WERI-Rb-1 (cell line): ENCODE measurements around the gene ALDH16A1.

Source experiments
- DNase-seq: peaks from one replicate; pipeline ENCODE4 v3.0.0-alpha.2; 2020
- H3K27ac ChIP-seq: fragments of 250-450 bp; sonication (Bioruptor Pico); 2 replicates; pipeline ENCODE4 v1.5.1; 2020; ENCODE audit warnings: mild to moderate bottlenecking, moderate library complexity
- H3K27me3 ChIP-seq: fragments of 250-450 bp; sonication (Bioruptor Pico); 2 replicates; pipeline ENCODE4 v1.5.1; 2021; ENCODE audit warnings: mild to moderate bottlenecking, low read depth, moderate library complexity; ENCODE audit not compliant: insufficient read depth, severe bottlenecking
- H3K36me3 ChIP-seq: fragments of 250-450 bp; sonication (Bioruptor Pico); 2 replicates; pipeline ENCODE4 v1.5.1; 2020; ENCODE audit warnings: mild to moderate bottlenecking, moderate library complexity
- H3K4me3 ChIP-seq: 2 replicates; pipeline ENCODE4 v1.5.1; 2011; ENCODE audit warnings: low read depth, mild to moderate bottlenecking, control low read depth, low read length
- H3K9me3 ChIP-seq: fragments of 250-450 bp; sonication (Bioruptor Pico); 2 replicates; pipeline ENCODE4 v1.5.1; 2021; ENCODE audit warnings: mild to moderate bottlenecking, moderate library complexity; ENCODE audit not compliant: severe bottlenecking
- CTCF ChIP-seq: IDR thresholded peaks from 2 replicates; pipeline ENCODE4 v1.5.1; 2011; ENCODE audit warnings: low read depth, mild to moderate bottlenecking, control low read depth, inconsistent platforms, low read length

Gene ALDH16A1

GRCh38 chr19:49463960-49464740, 11.1 kb downstream of the ALDH16A1 start:
- no peak overlapping the region for H3K27ac ChIP-seq
- no peak for DNase-seq
- H3K9me3 ChIP-seq = no peaks in the 10 kb centered on the region
- H3K36me3 ChIP-seq = peaks cover 19% of the 10 kb centered on the region
- H3K27me3 ChIP-seq = no peaks in the 10 kb centered on the region
- no peak overlapping the region for H3K4me3 ChIP-seq
- no peak for TF ChIP-seq CTCF

- no peak overlapping the region for H3K27ac ChIP-seq
- no peak for DNase-seq
- TF ChIP-seq CTCF = no peak
These were observed 12.3 kb downstream of the ALDH16A1 start for GRCh38 chr19:49465371-49465770.

GRCh38 chr19:49468199-49468598, 15.2 kb downstream of the ALDH16A1 start:
- Histone ChIP-seq H3K9me3 (no peaks in the 10 kb centered on the region), H3K27me3 (no peaks in the 10 kb centered on the region), H3K36me3 (peaks cover 11% of the 10 kb centered on the region), H3K27ac (no peak overlapping the region), H3K4me3 (no peak overlapping the region)
- DNase-seq = no peak
- TF ChIP-seq CTCF = no peak

More at GRCh38 chr19:49465371-49465770, 12.3 kb downstream of the ALDH16A1 start:
- H3K36me3 ChIP-seq = peaks cover 17% of the 10 kb centered on the region
- no peak overlapping the region for H3K4me3 ChIP-seq
- no peaks in the 10 kb centered on the region for H3K27me3 ChIP-seq
- H3K9me3 ChIP-seq = no peaks in the 10 kb centered on the region

- DNase-seq = no peak
- no peaks in the 10 kb centered on the region for H3K27me3 ChIP-seq
- H3K36me3 ChIP-seq = peaks cover 11% of the 10 kb centered on the region
- no peak for TF ChIP-seq CTCF
- no peaks in the 10 kb centered on the region for H3K9me3 ChIP-seq
- H3K27ac ChIP-seq = no peak overlapping the region
- H3K4me3 ChIP-seq = no peak overlapping the region
These were observed 15.9 kb downstream of the ALDH16A1 start for GRCh38 chr19:49468746-49469447.

- H3K27me3 ChIP-seq = no peaks in the 10 kb centered on the region
- no peak overlapping the region for H3K27ac ChIP-seq
- peaks cover 7% of the 10 kb centered on the region for H3K36me3 ChIP-seq
- H3K4me3 ChIP-seq = no peak overlapping the region
- no peak for DNase-seq
- peak; percentile 44 for TF ChIP-seq CTCF
- no peaks in the 10 kb centered on the region for H3K9me3 ChIP-seq
These were observed 17.0 kb downstream of the ALDH16A1 start for GRCh38 chr19:49469828-49470614.
